Keratinocyte (primary cell): Measurements from ENCODE around the gene TAF6. TPM values are rescaled to one million over a fixed set of nuclear protein-coding genes. Genes with fewer than 3 reads are reported as not detected.
A peak's percentile ranks its signal among the peaks of the same experiment; 100 is the strongest.

ENCODE experiments used
- DNase-seq: peaks from one replicate; pipeline ENCODE4 v3.0.0-alpha.2; 2011; ENCODE audit warnings: low read depth, missing footprints, low spot score
- FAIRE-seq: peaks from 2 replicates; lab custom pipeline; 2011; peaks lifted over from hg19 to GRCh38; lab: Jason Lieb, UNC
- H2AFZ ChIP-seq: 2 replicates; pipeline ENCODE4 v1.6.0; 2012; ENCODE audit warnings: low read length, control low read depth, inconsistent platforms; ENCODE audit not compliant: control insufficient read depth
- H3K27ac ChIP-seq: 2 replicates; pipeline ENCODE4 v1.5.1; 2011; ENCODE audit warnings: low read length; ENCODE audit not compliant: control insufficient read depth, insufficient read depth
- H3K27me3 ChIP-seq: 3 replicates; pipeline ENCODE4 v1.6.0; 2011; ENCODE audit warnings: low read length; ENCODE audit not compliant: control insufficient read depth, insufficient read depth; ENCODE audit errors: extremely low read depth
- H3K36me3 ChIP-seq, 2 experiments: 2 replicates in 1 of 2; 3 replicates in 1 of 2; pipeline ENCODE4 v1.5.1; 2011; ENCODE audit warnings: low read length in 2 of 2, mild to moderate bottlenecking in 1 of 2; ENCODE audit not compliant: control insufficient read depth in 2 of 2, insufficient read depth in 2 of 2; ENCODE audit errors: extremely low read depth in 1 of 2
- H3K4me1 ChIP-seq: 3 replicates; pipeline ENCODE4 v1.5.1; 2011; ENCODE audit warnings: low read length; ENCODE audit not compliant: control insufficient read depth, insufficient read depth; ENCODE audit errors: extremely low read depth
- H3K4me2 ChIP-seq: 3 replicates; pipeline ENCODE4 v1.6.0; 2011; ENCODE audit warnings: low read depth, low read length; ENCODE audit not compliant: control insufficient read depth, insufficient read depth; ENCODE audit errors: extremely low read depth
- H3K4me3 ChIP-seq, 3 experiments: fragments of 200-600 bp in 1 of 3; sonication (generic) in 1 of 3; 2 replicates in 2 of 3; 3 replicates in 1 of 3; pipeline ENCODE4 v1.5.1; 2011 to 2016; ENCODE audit warnings: low read length in 3 of 3, mild to moderate bottlenecking in 3 of 3, control low read depth in 2 of 3, inconsistent platforms in 1 of 3, low read depth in 1 of 3, mixed read lengths in 1 of 3, mixed run types in 1 of 3, moderate library complexity in 1 of 3; ENCODE audit not compliant: control insufficient read depth in 2 of 3, insufficient read depth in 2 of 3; ENCODE audit errors: extremely low read depth in 1 of 3
- H3K79me2 ChIP-seq: 2 replicates; pipeline ENCODE4 v1.6.0; 2012; ENCODE audit warnings: low read length; ENCODE audit not compliant: control insufficient read depth, insufficient read depth
- H3K9ac ChIP-seq: 3 replicates; pipeline ENCODE4 v1.6.0; 2011; ENCODE audit warnings: low read length; ENCODE audit not compliant: control insufficient read depth, insufficient read depth; ENCODE audit errors: extremely low read depth
- H3K9me1 ChIP-seq: 3 replicates; pipeline ENCODE4 v1.6.0; 2011; ENCODE audit warnings: low read length; ENCODE audit not compliant: control insufficient read depth, insufficient read depth; ENCODE audit errors: extremely low read depth
- H3K9me3 ChIP-seq: 2 replicates; pipeline ENCODE4 v1.5.1; 2012; ENCODE audit warnings: low read depth, low read length; ENCODE audit not compliant: control insufficient read depth
- H4K20me1 ChIP-seq: 3 replicates; pipeline ENCODE4 v1.6.0; 2011; ENCODE audit warnings: low read length; ENCODE audit not compliant: control insufficient read depth, insufficient read depth; ENCODE audit errors: extremely low read depth
- EZH2 ChIP-seq: IDR thresholded peaks from one replicate; pipeline ENCODE4 v1.6.1; 2012; ENCODE audit warnings: inconsistent platforms, mild to moderate bottlenecking, low read length, moderate library complexity
- dilution Hi-C: fragments of 300-500 bp; cut with MboI; formaldehyde crosslinking; loops from one replicate; pipeline ENCODE4 v1.7.0; 2020; ENCODE audit warnings: low sequenced_read_pairs; ENCODE audit not compliant: extremely low pct_ligation_motif_present
- polyA plus RNA-seq, 5 experiments: library from polyadenylated mRNA; depleted of rRNA in 3 of 5; stranded (reverse) in 3 of 5; stranded (forward) in 1 of 5; unstranded in 1 of 5; fragments of >200 nt; gene quantifications; 1 replicate in 1 of 5; 2 replicates in 3 of 5; 3 replicates in 1 of 5; pipeline versions ENCODE4 v1.2.1 to v1.2.3, GENCODE V29; 2011 to 2012; ENCODE audit warnings: missing spikeins in 2 of 5, low read depth in 1 of 5, low replicate concordance in 1 of 5
- TF ChIP-seq, protein P1 (sequence below), 3 experiments: IDR thresholded peaks in 1 of 3; conservative IDR thresholded peaks in 1 of 3; optimal IDR thresholded peaks in 1 of 3; 2 replicates in 2 of 3; 3 replicates in 1 of 3; pipeline versions ENCODE3 to v1.5.1; 2011; ENCODE audit warnings: low read length in 3 of 3, mild to moderate bottlenecking in 3 of 3, moderate library complexity in 2 of 3, control low read depth in 1 of 3, inconsistent platforms in 1 of 3; ENCODE audit not compliant: insufficient read depth in 2 of 3; ENCODE audit errors: extremely low read depth in 1 of 3

Gene TAF6
- polyA plus RNA-seq, 1 donor (not counting 4 experiments of a cell fraction or from before 2014, with no cell fraction given) = 7.6 TPM

DNA sequence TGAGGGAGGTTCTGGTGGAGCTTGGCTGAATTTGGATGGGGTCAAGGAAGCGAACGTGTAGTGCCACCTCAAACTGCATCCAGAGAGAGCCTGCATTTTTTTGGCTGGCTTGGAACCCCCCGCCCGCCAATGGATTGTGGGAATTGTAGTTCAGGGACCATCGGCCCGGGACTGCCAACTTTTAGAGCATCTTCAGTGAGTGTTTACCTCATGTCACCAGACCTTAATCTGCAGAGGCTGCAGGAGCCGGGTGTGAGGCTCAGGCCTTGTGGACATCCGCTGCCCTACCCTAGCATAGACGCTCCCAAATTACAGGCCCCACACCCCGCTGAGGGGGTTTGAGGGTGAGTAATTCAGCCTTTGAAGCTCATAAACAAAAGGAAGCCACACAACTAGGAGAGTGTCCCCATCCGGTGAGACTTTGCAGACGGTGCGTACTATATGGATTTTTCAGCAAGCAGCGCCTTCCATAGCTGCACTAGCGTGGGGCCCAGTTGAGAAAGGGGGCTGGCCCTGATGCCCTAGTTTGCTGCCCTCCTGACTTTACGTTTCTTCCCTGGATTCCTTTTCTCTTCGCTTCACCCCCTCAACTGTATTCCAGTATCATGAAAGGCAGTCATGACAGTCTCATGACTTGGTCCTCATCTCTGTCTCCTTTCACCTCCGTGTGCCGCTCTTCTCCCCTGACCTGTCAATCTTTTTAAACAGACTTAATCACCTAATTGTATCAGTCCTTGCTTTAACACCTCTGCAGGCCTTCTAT, 993 bp upstream of the TAF6 start:
- Histone ChIP-seq H4K20me1 (peaks cover 3% of the 10 kb centered on the region), H3K4me1 (peaks cover 10% of the 10 kb centered on the region), H3K27ac (peak overlapping the region; percentile 94), H3K9me3 (no peaks in the 10 kb centered on the region), H3K36me3 (peaks cover 0 to 2% of the 10 kb centered on the region in 2 experiments), H3K4me2 (peak overlapping the region; percentile 92), H3K27me3 (no peaks in the 10 kb centered on the region), H3K4me3 (peak overlapping the region; percentile 69 to 97 (median 81)), H3K9ac (peak overlapping the region; percentile 73), H2AFZ (peak overlapping the region; percentile 98), H3K79me2 (peaks cover 15% of the 10 kb centered on the region), H3K9me1 (no peaks in the 10 kb centered on the region)
- FAIRE-seq (no peak), DNase-seq (no peak)
- dilution Hi-C loops = no loop called here
- TF ChIP-seq EZH2 = no peak
- TF ChIP-seq, protein P1, sequence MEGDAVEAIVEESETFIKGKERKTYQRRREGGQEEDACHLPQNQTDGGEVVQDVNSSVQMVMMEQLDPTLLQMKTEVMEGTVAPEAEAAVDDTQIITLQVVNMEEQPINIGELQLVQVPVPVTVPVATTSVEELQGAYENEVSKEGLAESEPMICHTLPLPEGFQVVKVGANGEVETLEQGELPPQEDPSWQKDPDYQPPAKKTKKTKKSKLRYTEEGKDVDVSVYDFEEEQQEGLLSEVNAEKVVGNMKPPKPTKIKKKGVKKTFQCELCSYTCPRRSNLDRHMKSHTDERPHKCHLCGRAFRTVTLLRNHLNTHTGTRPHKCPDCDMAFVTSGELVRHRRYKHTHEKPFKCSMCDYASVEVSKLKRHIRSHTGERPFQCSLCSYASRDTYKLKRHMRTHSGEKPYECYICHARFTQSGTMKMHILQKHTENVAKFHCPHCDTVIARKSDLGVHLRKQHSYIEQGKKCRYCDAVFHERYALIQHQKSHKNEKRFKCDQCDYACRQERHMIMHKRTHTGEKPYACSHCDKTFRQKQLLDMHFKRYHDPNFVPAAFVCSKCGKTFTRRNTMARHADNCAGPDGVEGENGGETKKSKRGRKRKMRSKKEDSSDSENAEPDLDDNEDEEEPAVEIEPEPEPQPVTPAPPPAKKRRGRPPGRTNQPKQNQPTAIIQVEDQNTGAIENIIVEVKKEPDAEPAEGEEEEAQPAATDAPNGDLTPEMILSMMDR (optimal IDR thresholded peaks at IDR 0.05 in 1 of 3, IDR thresholded peaks at IDR 0.05 in 1 of 3, conservative IDR thresholded peaks at IDR 0.05 in 1 of 3; ENCODE audit: extremely low read depth in 1 of 3, insufficient read depth in 2 of 3, low read length in 3 of 3) = no peak

DNA sequence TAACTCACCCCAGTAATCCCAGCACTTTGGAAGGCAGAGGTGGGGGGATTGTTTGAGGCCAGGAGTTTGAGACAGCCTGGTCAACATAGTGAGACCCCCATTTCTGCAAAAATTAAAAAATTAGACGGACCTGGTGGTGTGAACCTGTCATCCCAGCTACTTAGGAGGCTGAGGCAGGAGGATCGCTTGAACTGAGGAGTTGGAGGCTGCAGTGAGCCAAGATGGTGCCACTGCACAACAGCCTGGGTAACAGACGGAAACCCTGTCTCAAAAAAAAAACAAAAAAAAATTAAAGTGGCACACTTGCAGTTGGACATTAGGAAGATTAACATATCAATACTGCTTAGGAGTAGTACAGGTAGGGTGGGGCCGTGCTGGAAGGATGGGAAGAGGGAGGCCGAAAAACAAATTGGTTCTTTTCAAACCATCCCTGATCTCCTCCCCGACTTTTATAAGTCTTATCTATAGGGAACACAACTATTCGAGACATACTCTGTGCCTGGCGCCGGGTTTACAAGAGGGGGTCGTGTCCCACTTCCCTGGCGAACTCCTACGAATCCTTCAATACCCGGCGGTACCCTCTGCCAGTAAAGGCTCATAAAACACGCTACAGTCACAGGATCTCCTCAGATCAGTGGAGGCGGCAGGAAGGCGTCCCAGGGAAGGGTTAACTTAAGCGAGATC, 628 bp downstream of the TAF6 start:
- H3K9me3 ChIP-seq = no peaks in the 10 kb centered on the region
- peak overlapping the region; percentile 94 for H3K27ac ChIP-seq
- peak overlapping the region; percentile 73 for H3K9ac ChIP-seq
- H3K27me3 ChIP-seq = no peaks in the 10 kb centered on the region
- peaks cover 10% of the 10 kb centered on the region for H3K4me1 ChIP-seq
- H3K9me1 ChIP-seq = no peaks in the 10 kb centered on the region
- dilution Hi-C loops = no loop called here
- TF ChIP-seq EZH2 = no peak
- TF ChIP-seq, protein P1 (optimal IDR thresholded peaks at IDR 0.05 in 1 of 3, IDR thresholded peaks at IDR 0.05 in 1 of 3, conservative IDR thresholded peaks at IDR 0.05 in 1 of 3; ENCODE audit: extremely low read depth in 1 of 3, insufficient read depth in 2 of 3, low read length in 3 of 3) = no peak
- H3K79me2 ChIP-seq = peaks cover 15% of the 10 kb centered on the region
- peaks cover 3 to 7% of the 10 kb centered on the region in 2 experiments for H3K36me3 ChIP-seq
- peak overlapping the region; percentile 98 for H2AFZ ChIP-seq
- DNase-seq (no peak), FAIRE-seq (no peak)
- peak overlapping the region; percentile 92 for H3K4me2 ChIP-seq
- peak overlapping the region; percentile 69 to 97 (median 81) for H3K4me3 ChIP-seq
- H4K20me1 ChIP-seq = peaks cover 3% of the 10 kb centered on the region
